ENCODE measurements around the gene TNFAIP1.

The TNFAIP1 gene

DNA sequence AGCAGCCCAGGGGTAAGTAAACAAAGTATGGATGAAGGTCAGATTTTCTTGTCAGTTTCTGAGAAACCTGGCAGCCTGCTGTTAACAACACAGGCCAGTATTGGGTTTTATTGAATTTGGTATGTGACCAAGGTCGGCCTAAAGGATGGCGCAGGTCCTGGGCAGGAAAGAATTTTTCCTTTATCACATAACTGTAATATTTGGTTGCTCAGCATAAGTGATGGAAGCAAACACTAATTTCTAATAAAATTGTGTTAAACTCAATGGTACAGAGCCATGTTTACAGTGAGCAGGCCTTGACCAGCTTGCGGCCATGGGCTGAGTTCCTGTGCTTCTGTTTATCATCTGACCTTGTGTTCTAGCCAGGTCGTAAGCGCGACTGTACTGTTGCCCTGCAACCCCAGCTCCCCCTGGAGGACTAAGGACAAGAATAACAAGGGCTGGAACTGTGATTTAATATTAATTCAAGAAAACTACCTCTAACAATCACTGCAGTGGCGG is 11.2 kb downstream of the TNFAIP1 start:
- no peaks in the 10 kb centered on the region for H3K27me3 ChIP-seq (ENCODE audit: control insufficient read depth, insufficient read depth, low read length)
- no peaks in the 10 kb centered on the region for H3K9me3 ChIP-seq (ENCODE audit: control insufficient read depth, insufficient read depth, low read depth, low read length)
- peaks cover 13% of the 10 kb centered on the region; the same call in 1 of the 2 replicates for H3K4me1 ChIP-seq (ENCODE audit: control insufficient read depth, insufficient read depth, low read length)
- H3K4me3 ChIP-seq (ENCODE audit: low read depth, low read length) = no peak overlapping the region
- H3K36me3 ChIP-seq (ENCODE audit: control insufficient read depth, insufficient read depth, low read length) = peaks cover 98% of the 10 kb centered on the region
- H3K9ac ChIP-seq (ENCODE audit: low read length) = no peak overlapping the region
- H3K27ac ChIP-seq (ENCODE audit: low read depth, low read length) = peak overlapping the region; percentile 34; the same call in 1 of the 2 replicates

DNA sequence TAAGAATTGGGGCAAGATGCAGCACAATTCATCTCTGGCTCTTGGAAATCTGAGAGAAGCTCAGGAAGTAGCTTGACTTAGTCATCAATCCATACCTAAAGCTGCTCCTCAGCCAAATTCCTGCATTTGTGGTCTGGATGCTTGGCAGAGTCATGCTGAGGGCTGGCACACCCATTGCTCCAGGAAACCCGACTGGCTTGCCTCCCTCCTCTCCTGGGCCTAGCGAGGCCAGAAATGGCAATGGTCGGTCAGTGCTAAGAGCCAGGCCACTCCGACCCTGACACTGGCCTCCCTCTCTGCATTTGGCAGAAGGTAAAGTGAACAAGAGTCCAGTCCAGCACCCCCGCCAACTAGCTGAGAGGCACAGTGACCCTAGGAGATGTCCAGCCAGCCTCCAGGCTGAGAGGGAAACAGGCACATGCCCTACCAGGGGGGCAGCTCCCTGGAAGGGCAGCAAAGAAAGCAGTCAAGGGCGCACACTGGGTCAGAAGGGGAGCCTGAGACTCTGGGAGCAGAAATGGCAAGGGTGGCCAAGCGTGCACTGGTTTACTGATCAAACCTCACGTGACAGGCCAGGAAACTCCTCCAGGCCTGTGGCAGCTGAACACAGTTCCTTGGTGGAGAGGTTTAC is 11.8 kb downstream of the TNFAIP1 start:
- H3K4me3 ChIP-seq (ENCODE audit: low read depth, low read length) = no peak overlapping the region
- H3K36me3 ChIP-seq (ENCODE audit: control insufficient read depth, insufficient read depth, low read length) = peaks cover 97% of the 10 kb centered on the region
- 0 out of 2 replicates have a peak overlapping the region, but pooled peaks have one; percentile 34 for H3K27ac ChIP-seq (ENCODE audit: low read depth, low read length)

DNA sequence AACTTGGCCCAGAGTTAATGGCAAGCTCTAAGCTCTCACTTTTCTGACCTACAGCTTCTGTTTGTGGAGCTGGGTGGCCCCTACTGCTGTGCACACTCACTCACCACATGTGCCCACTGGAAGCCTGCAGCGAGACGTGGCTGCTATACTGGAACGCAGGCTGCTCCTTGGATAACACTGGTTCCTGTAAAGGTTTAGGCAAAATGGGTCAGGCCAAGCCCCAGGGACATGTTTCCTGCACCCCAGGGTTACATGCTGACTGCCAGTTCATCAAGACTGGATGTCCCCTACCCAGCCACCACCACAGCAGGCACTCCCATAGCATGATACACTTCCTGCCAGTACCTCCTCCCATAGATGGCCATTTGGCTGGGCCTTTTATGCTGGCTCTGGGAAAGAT is 13.4 kb downstream of the TNFAIP1 start:
- H3K36me3 ChIP-seq (ENCODE audit: control insufficient read depth, insufficient read depth, low read length) = peaks cover 97% of the 10 kb centered on the region
- no peaks in the 10 kb centered on the region for H3K9me3 ChIP-seq (ENCODE audit: control insufficient read depth, insufficient read depth, low read depth, low read length)
- H3K27ac ChIP-seq (ENCODE audit: low read depth, low read length) = no peak overlapping the region

More for the DNA sequence above, 11.8 kb downstream of the TNFAIP1 start:
- H3K27me3 ChIP-seq (ENCODE audit: control insufficient read depth, insufficient read depth, low read length) = no peaks in the 10 kb centered on the region
- H3K9ac ChIP-seq (ENCODE audit: low read length) = peak overlapping the region; percentile 30
- no peaks in the 10 kb centered on the region for H3K9me3 ChIP-seq (ENCODE audit: control insufficient read depth, insufficient read depth, low read depth, low read length)
- H3K4me1 ChIP-seq (ENCODE audit: control insufficient read depth, insufficient read depth, low read length) = peaks cover 13% of the 10 kb centered on the region; the same call in 1 of the 2 replicates

DNA sequence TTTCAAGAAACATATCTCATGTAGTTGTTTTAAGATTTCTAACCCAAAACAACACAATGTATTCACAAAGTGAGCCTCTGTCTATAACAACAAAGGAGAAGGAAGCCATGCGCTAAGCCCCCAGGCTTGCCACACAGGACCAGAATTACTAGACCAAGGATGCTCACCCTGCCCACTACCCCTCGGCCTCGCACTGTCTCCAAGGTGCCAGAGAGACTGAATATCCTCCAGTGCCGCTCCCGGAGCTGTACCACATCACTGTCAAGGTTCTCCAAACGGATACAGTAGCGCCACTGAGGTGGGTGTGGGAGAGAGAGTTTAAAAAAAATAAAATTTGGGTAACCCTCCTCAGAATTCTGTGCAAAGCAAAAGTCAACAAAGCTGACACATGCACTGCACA is 14.7 kb downstream of the TNFAIP1 start:
- Histone ChIP-seq H3K4me1 (ENCODE audit: control insufficient read depth, insufficient read depth, low read length) (peaks cover 13% of the 10 kb centered on the region; the same call in 1 of the 2 replicates), H3K27ac (ENCODE audit: low read depth, low read length) (no peak overlapping the region), H3K4me3 (ENCODE audit: low read depth, low read length) (no peak overlapping the region), H3K36me3 (ENCODE audit: control insufficient read depth, insufficient read depth, low read length) (peaks cover 95% of the 10 kb centered on the region), H3K9me3 (ENCODE audit: control insufficient read depth, insufficient read depth, low read depth, low read length) (no peaks in the 10 kb centered on the region), H3K9ac (ENCODE audit: low read length) (no peak overlapping the region), H3K27me3 (ENCODE audit: control insufficient read depth, insufficient read depth, low read length) (no peaks in the 10 kb centered on the region)

More for the DNA sequence above, 13.4 kb downstream of the TNFAIP1 start:
- Histone ChIP-seq H3K4me3 (ENCODE audit: low read depth, low read length) (no peak overlapping the region), H3K9ac (ENCODE audit: low read length) (no peak overlapping the region), H3K4me1 (ENCODE audit: control insufficient read depth, insufficient read depth, low read length) (peaks cover 13% of the 10 kb centered on the region; the same call in 1 of the 2 replicates), H3K27me3 (ENCODE audit: control insufficient read depth, insufficient read depth, low read length) (no peaks in the 10 kb centered on the region)

- H3K36me3 ChIP-seq (ENCODE audit: control insufficient read depth, insufficient read depth, low read length) = peaks cover 58% of the 10 kb centered on the region
- no peaks in the 10 kb centered on the region for H3K27me3 ChIP-seq (ENCODE audit: control insufficient read depth, insufficient read depth, low read length)
- H3K9ac ChIP-seq (ENCODE audit: low read length) = peak within 1 kb of the TSS; percentile 96
- peak within 1 kb of the TSS; percentile 95 for H3K4me3 ChIP-seq (ENCODE audit: low read depth, low read length)
- H3K4me1 ChIP-seq (ENCODE audit: control insufficient read depth, insufficient read depth, low read length) = peaks cover 10% of the 10 kb centered on the region
- no peaks in the 10 kb centered on the region for H3K9me3 ChIP-seq (ENCODE audit: control insufficient read depth, insufficient read depth, low read depth, low read length)
- peak within 1 kb of the TSS; percentile 86 for H3K27ac ChIP-seq (ENCODE audit: low read depth, low read length)
Observed at GRCh38 chr17:28357061-28357900, 21.7 kb downstream of the TNFAIP1 start, which contains the start of gene POLDIP2. Gene POLDIP2 (minus strand): TSS chr17:28357527. CDS start chr17:28357448, 79 bp downstream.

DNA sequence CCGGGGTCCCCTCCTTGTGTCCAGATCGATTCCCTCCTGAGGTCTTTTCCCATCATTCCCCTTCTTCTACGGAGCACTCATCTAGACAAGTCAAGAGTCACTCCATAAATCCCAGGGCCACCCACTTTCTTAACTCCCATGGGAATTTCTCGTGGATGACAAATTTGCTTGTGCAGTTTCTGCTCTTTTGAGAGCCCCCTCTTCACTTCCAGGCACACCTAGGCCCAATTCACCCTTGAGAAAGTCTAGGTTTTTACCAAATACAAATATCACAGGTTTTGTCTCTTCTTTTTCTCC is 22.3 kb downstream of the TNFAIP1 start:
- Histone ChIP-seq H3K27me3 (ENCODE audit: control insufficient read depth, insufficient read depth, low read length) (no peaks in the 10 kb centered on the region), H3K9me3 (ENCODE audit: control insufficient read depth, insufficient read depth, low read depth, low read length) (no peaks in the 10 kb centered on the region), H3K9ac (ENCODE audit: low read length) (peak overlapping the region; percentile 96), H3K36me3 (ENCODE audit: control insufficient read depth, insufficient read depth, low read length) (peaks cover 59% of the 10 kb centered on the region), H3K4me3 (ENCODE audit: low read depth, low read length) (peak overlapping the region; percentile 95), H3K4me1 (ENCODE audit: control insufficient read depth, insufficient read depth, low read length) (peaks cover 10% of the 10 kb centered on the region), H3K27ac (ENCODE audit: low read depth, low read length) (peak overlapping the region; percentile 86)

DNA sequence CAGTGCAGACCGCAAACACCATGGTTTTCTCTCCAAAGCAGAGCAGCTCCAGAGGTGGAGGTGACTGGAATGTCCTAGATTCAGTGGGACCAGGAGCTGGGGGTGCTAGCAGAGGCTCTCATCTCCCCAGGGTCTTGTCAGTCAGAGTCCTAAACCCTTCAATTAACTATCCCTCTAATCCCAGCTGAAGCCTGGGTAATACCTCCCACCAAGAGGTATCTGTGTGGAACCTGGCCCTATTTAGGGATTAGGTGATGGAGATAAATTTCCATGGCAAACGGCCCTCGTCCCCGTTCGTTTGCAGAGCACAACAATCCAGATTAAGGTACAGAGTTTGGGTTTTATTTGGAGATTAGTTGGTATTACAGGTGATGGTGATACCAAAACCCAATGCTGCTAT is 27.6 kb downstream of the TNFAIP1 start:
- Histone ChIP-seq H3K4me3 (ENCODE audit: low read depth, low read length) (no peak overlapping the region), H3K9ac (ENCODE audit: low read length) (no peak overlapping the region), H3K36me3 (ENCODE audit: control insufficient read depth, insufficient read depth, low read length) (peaks cover 58% of the 10 kb centered on the region), H3K27ac (ENCODE audit: low read depth, low read length) (no peak overlapping the region), H3K9me3 (ENCODE audit: control insufficient read depth, insufficient read depth, low read depth, low read length) (no peaks in the 10 kb centered on the region), H3K4me1 (ENCODE audit: control insufficient read depth, insufficient read depth, low read length) (peaks cover 3% of the 10 kb centered on the region), H3K27me3 (ENCODE audit: control insufficient read depth, insufficient read depth, low read length) (no peaks in the 10 kb centered on the region)

- no peak overlapping the region for H3K4me3 ChIP-seq (ENCODE audit: low read depth, low read length)
- H3K27ac ChIP-seq (ENCODE audit: low read depth, low read length) = no peak overlapping the region
- H3K27me3 ChIP-seq (ENCODE audit: control insufficient read depth, insufficient read depth, low read length) = no peaks in the 10 kb centered on the region
- no peaks in the 10 kb centered on the region for H3K4me1 ChIP-seq (ENCODE audit: control insufficient read depth, insufficient read depth, low read length)
- H3K9me3 ChIP-seq (ENCODE audit: control insufficient read depth, insufficient read depth, low read depth, low read length) = no peaks in the 10 kb centered on the region
- peaks cover 55% of the 10 kb centered on the region for H3K36me3 ChIP-seq (ENCODE audit: control insufficient read depth, insufficient read depth, low read length)
- H3K9ac ChIP-seq (ENCODE audit: low read length) = no peak overlapping the region
Observed at GRCh38 chr17:28363776-28364650, 28.5 kb downstream of the TNFAIP1 start.

- H3K4me1 ChIP-seq (ENCODE audit: control insufficient read depth, insufficient read depth, low read length) = peaks cover 1% of the 10 kb centered on the region
- H3K4me3 ChIP-seq (ENCODE audit: low read depth, low read length) = no peak within 1 kb of the TSS
- peaks cover 49% of the 10 kb centered on the region for H3K36me3 ChIP-seq (ENCODE audit: control insufficient read depth, insufficient read depth, low read length)
- H3K9ac ChIP-seq (ENCODE audit: low read length) = no peak within 1 kb of the TSS
- no peaks in the 10 kb centered on the region for H3K9me3 ChIP-seq (ENCODE audit: control insufficient read depth, insufficient read depth, low read depth, low read length)
- H3K27me3 ChIP-seq (ENCODE audit: control insufficient read depth, insufficient read depth, low read length) = no peaks in the 10 kb centered on the region
- no peak within 1 kb of the TSS for H3K27ac ChIP-seq (ENCODE audit: low read depth, low read length)
Observed at GRCh38 chr17:28364665-28365363, 29.3 kb downstream of the TNFAIP1 start, which contains the start of gene SEBOX. Gene SEBOX (minus strand): TSS chr17:28365199. CDS start chr17:28365151, 48 bp downstream.

DNA sequence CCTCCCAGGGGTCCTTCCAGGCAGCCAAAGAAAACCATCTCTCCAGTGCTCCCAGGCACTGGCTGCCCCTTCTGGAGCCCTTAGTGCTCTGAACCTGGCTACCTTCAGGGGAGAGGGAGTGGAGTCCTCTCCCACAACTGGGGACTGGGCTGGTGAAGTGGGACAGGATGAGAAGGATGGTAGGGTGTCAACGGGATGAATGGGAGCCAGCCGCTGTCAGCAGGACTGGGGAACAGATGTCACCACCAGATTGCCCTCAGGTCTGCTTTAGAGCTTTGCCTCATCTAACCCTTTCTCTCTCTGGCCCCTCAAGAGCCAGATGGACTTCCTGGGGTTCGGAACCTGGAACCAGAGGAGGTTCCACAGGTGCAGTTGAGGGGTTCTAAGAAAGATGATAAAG is 29.9 kb downstream of the TNFAIP1 start:
- H3K36me3 ChIP-seq (ENCODE audit: control insufficient read depth, insufficient read depth, low read length) = peaks cover 43% of the 10 kb centered on the region
- no peak overlapping the region for H3K4me3 ChIP-seq (ENCODE audit: low read depth, low read length)
- no peak overlapping the region for H3K9ac ChIP-seq (ENCODE audit: low read length)
- H3K9me3 ChIP-seq (ENCODE audit: control insufficient read depth, insufficient read depth, low read depth, low read length) = no peaks in the 10 kb centered on the region
- peaks cover 8% of the 10 kb centered on the region for H3K4me1 ChIP-seq (ENCODE audit: control insufficient read depth, insufficient read depth, low read length)
- H3K27me3 ChIP-seq (ENCODE audit: control insufficient read depth, insufficient read depth, low read length) = no peaks in the 10 kb centered on the region
- H3K27ac ChIP-seq (ENCODE audit: low read depth, low read length) = no peak overlapping the region
